ENCODE measurements around the gene NLRP5. TPM values are rescaled to one million over a fixed set of nuclear protein-coding genes. Genes with fewer than 3 reads are reported as not detected.
"Not testable (repeated sequence)": the region's sequence is repeated elsewhere in the genome, so short reads cannot be mapped to it uniquely, and the experiment has no call there.

Gene NLRP5
- not detected for polyA plus RNA-seq (2012; ENCODE audit: insufficient read depth, insufficient read length, low read depth)

- DNase-seq, result no peak
- TF ChIP-seq CTCF (IDR thresholded peaks at IDR 0.05; ENCODE audit: low read depth, low read length), result no peak
- no peaks in the 10 kb centered on the region for H3K4me1 ChIP-seq
- H3K36me3 ChIP-seq, result no peaks in the 10 kb centered on the region
- no peaks in the 10 kb centered on the region for H3K27me3 ChIP-seq
- no peak within 1 kb of the TSS for H3K4me3 ChIP-seq (ENCODE audit: low read depth, low read length)
- H3K9me3 ChIP-seq, result no peaks in the 10 kb centered on the region
These were observed at the start of gene NLRP5 for GRCh38 chr19:55986487-55986886. NLRP5 (plus strand) TSS chr19:55986775.

GRCh38 chr19:55939206-55939605 lies 47.4 kb upstream of the NLRP5 start:
- no peak for TF ChIP-seq CTCF (IDR thresholded peaks at IDR 0.05; ENCODE audit: low read depth, low read length)
- peaks cover 21% of the 10 kb centered on the region for H3K27me3 ChIP-seq
- H3K9me3 ChIP-seq, result no peaks in the 10 kb centered on the region
- H3K4me1 ChIP-seq, result no peaks in the 10 kb centered on the region
- no peaks in the 10 kb centered on the region for H3K36me3 ChIP-seq
- no peak overlapping the region for H3K4me3 ChIP-seq (ENCODE audit: low read depth, low read length)
- no peak for DNase-seq

- H3K9me3 ChIP-seq, result no peaks in the 10 kb centered on the region
- H3K4me3 ChIP-seq (ENCODE audit: low read depth, low read length), result no peak overlapping the region
- peaks cover 13% of the 10 kb centered on the region for H3K27me3 ChIP-seq
- DNase-seq, result no peak
- H3K4me1 ChIP-seq, result no peaks in the 10 kb centered on the region
- no peak for TF ChIP-seq CTCF (IDR thresholded peaks at IDR 0.05; ENCODE audit: low read depth, low read length)
- H3K36me3 ChIP-seq, result no peaks in the 10 kb centered on the region
These were observed 46.3 kb upstream of the NLRP5 start for GRCh38 chr19:55940306-55940705.

GRCh38 chr19:55947532-55947931 lies 39.0 kb upstream of the NLRP5 start, which contains the start of gene NLRP8:
NLRP8 (plus strand) TSS chr19:55947832.
- 0 out of 2 replicates have a peak, but pooled peaks cover 3% of the 10 kb centered on the region for H3K27me3 ChIP-seq
- no peaks in the 10 kb centered on the region; the same call in 1 of the 2 replicates for H3K9me3 ChIP-seq
- TF ChIP-seq CTCF (IDR thresholded peaks at IDR 0.05; ENCODE audit: low read depth, low read length), result no peak
- H3K4me1 ChIP-seq, result no peaks in the 10 kb centered on the region
- H3K4me3 ChIP-seq (ENCODE audit: low read depth, low read length), result no peak within 1 kb of the TSS
- H3K36me3 ChIP-seq, result no peaks in the 10 kb centered on the region
- DNase-seq, result no peak

- not testable (repeated sequence) for H3K9me3 ChIP-seq; H3K4me1 ChIP-seq; H3K36me3 ChIP-seq; H3K4me3 ChIP-seq (ENCODE audit: low read depth, low read length); DNase-seq
- H3K27me3 ChIP-seq, result peaks cover 14% of the 10 kb centered on the region
These were observed 36.0 kb upstream of the NLRP5 start for GRCh38 chr19:55950566-55950965.

GRCh38 chr19:55956431-55956830 lies 30.1 kb upstream of the NLRP5 start:
- H3K36me3 ChIP-seq, result no peaks in the 10 kb centered on the region
- no peaks in the 10 kb centered on the region for H3K4me1 ChIP-seq
- no peak for DNase-seq
- H3K27me3 ChIP-seq, result peaks cover 25% of the 10 kb centered on the region
- no peak for TF ChIP-seq CTCF (IDR thresholded peaks at IDR 0.05; ENCODE audit: low read depth, low read length)
- no peak overlapping the region for H3K4me3 ChIP-seq (ENCODE audit: low read depth, low read length)
- H3K9me3 ChIP-seq, result no peaks in the 10 kb centered on the region

GRCh38 chr19:55958356-55958755 lies 28.2 kb upstream of the NLRP5 start:
- no peak for DNase-seq
- H3K4me3 ChIP-seq (ENCODE audit: low read depth, low read length), result no peak overlapping the region
- TF ChIP-seq CTCF (IDR thresholded peaks at IDR 0.05; ENCODE audit: low read depth, low read length), result no peak
- peaks cover 25% of the 10 kb centered on the region for H3K27me3 ChIP-seq
- H3K36me3 ChIP-seq, result no peaks in the 10 kb centered on the region
- no peaks in the 10 kb centered on the region for H3K4me1 ChIP-seq
- H3K9me3 ChIP-seq, result no peaks in the 10 kb centered on the region

Measured in BE2C (cell line).